HG03039 (cell line): Measurements from ENCODE around the gene HOXD13.

Experiments
- ATAC-seq: cut with Tn5 transposase; IDR thresholded peaks from one replicate; pipeline ENCODE4 v1.9.1; 2021; ENCODE audit warnings: mild to moderate bottlenecking, moderate library complexity; ENCODE audit not compliant: unreplicated experiment

HOXD13 gene

DNA sequence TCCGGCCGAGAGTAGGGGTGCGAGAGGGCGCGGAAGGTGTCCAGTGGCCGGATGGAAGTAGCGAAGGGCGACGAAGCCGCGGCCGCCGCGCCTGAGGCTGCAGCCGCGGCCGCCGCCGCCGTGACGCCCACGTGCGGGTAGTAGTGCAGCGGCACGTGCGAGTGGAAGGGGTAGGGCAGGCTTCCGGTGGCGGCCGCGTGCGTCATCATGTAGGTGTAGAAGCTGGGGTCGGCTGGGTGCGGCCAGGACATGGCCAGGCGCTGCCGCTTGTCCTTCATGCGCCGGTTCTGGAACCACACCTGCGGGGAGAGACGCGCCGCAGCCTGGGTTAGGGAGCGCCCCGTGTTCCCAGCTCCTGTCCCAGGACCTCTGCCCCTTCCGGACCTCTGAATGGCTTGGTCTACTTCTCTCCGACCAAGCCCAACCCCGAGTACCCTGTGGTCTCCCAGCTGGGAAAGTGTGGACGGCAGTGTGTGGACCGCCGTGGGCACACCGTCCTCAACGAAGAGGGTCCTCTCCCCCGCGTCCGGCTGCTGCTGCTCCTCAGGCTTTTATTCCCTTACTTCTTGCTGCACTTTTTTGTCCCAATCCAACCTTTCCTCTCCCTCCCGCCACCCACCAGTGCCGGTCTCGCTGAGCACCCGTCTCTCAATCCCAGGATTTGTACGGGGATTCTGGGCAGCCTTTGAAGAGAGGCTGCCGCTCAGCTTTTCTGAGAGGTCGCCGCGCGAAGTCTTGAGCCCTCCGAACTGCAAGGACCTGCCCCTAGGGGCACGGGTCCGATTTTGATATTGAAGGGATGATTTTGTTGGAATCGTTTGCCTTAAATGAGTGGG lies 11.8 kb upstream of the HOXD13 start:
- ATAC-seq = no peak

DNA sequence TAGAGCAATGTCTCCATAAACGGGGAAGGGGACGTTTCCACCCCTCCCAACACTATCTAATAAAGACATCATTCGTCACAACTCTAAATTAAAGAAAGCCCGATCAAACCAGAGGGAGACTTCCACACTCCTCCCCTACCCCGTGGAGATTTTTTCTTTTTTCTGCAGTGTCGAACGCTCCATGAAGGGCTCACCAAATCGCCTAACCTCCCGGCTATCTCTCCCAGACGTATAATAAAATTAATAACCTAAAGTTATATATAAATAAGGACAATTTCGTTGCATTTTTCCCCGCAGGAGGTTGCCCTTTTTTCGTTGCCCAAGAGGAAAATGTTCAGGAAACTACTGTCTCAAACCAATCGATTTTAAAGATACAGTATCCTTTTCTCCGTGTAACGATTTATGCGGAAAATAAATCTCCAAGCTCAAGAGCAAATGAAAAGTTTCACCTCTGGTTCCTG lies 11.1 kb upstream of the HOXD13 start:
- no peak for ATAC-seq

DNA sequence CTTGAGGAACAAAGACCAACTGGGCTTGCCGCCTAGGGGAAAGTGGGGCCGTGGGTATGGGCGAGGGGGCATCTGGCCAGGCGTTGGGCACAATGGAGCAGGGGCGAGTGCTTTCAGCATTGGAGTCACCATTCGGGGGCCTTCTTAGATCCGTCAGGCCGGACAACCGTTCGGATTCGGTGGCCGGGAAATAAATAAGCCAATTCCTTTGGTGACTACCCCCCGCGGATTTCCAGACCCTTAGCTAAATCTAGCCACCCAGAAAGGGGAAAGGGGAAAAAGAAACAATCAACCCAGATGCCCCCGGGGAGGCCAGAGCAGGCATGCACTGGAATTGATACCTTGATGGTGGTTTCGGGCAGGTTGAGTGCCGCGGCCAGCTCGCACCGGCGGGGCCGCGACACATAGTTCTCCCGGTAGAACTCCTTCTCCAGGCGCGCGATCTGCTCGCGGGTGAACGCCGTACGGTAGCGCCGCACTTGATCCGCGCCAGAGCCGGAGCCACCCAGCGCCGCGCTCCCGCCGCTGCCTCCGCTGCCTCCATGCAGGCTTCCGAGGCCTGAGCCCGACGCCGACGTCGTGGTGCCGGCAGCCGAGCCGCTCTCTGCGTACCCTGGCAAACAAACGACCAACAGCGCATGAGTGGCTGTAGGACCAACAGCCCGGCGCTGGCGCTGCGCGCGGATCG lies 10.5 kb upstream of the HOXD13 start:
- ATAC-seq = no peak

DNA sequence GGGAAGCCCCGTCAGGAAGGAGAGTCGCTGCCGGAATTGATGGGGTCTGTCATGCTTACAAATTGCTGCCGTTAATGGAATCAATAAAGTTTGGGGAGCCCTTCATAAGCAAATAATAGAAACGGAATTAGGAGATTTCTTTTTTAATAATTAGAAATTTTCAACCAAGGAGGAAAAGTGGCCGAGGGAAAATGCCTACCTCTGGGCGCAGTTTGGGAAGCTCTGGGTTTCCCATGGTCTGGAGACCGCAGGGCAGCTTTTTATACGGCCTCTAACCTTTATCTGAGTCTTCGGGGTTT lies 10.0 kb upstream of the HOXD13 start:
- no peak for ATAC-seq

DNA sequence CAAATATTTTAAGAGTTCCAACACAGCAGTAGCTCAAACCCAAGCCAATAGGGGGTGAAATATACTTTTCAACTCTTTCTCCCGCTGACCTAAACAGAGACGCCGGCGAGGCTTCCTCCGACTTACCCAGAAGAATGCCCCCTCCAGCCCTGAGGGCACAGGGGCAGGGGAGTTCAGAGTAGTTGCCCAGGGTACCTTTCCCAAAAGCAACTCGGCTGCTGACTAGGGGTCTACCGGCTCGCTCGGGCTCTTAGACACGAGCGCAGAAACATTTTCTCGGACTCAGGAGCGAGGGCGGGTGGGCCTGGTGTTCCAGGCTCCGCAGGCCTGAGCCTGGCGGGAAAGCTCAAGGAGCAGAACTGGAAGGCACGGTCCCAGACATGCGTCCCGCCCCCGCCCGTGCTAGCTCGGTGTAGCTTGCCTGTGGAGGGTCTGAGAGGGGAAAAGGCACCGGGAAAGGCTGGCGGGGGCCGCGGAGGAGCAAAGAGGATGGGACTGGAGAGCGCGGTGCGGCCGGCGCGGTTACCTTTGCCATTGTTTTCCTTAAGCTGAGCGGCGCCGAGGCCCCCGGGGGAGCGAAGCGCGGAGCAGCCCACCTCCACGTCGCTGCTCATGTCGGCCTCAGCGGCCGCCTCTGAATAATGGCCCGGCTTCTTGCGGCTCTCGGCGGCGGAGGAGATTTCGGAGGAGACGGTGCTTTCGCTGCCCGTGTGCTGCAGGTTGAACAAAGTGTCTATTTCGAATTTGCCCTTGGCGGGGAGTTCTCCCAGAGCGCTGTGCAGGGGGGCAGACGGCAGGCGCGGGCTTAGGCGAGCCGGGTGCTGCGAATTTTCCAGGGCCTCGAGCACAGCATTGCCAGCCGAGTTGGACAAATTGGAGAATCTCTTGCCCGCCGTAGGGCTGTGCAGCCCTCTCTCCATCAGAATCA lies 9.4 kb upstream of the HOXD13 start:
- no peak for ATAC-seq

DNA sequence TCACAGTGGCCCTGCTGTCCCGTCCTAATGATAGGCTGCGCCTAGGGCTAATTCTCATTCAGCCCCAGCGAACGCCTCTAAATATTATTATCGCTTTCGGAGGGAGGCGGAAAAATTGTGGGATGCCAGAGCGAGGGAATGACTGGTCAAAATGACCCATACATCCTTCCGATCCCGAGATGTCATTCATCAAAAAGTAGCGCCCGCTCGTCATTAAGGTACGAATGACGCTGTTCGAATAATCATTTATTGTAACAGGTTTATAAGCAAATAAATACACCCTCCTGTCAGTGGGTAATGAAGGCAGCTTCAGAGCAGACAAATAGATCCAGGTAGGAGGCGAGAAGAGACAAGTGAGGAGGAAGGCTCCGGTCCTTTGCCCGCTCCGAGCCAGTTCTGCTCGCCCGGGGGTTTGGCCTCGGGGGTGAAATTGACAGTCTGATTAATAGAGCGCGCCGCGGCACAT lies 8.7 kb upstream of the HOXD13 start, which contains the start of gene EVX2:
EVX2 (minus strand) TSS at position 167 of the 466 bp plus-strand sequence. CDS start 186 bp downstream, outside the sequence.
- ATAC-seq = no peak

DNA sequence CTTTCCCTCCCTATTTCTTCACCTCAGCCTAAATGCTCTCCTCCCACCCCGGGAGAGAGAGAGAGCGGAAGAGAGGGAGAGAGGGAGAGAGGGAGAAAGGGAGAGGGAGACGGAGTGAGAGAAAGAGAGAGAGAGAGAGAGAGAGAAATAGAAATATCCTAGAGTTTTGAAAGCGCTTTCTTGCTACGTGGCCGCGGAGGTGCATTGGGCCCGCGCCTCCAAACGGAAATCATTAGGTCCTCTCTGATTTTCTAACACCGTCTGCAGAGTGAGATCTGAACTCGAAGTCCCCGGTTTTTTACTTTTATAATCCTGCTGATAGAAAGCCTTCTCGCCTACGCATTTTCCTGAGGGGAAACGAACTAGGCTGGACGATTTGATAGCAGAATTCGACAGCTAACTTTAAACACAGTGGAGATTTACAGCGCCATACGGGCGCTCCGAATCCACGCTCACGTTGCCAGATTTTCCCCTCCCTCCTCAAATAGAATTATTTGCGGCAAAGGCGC lies 7.9 kb upstream of the HOXD13 start:
- ATAC-seq = no peak

DNA sequence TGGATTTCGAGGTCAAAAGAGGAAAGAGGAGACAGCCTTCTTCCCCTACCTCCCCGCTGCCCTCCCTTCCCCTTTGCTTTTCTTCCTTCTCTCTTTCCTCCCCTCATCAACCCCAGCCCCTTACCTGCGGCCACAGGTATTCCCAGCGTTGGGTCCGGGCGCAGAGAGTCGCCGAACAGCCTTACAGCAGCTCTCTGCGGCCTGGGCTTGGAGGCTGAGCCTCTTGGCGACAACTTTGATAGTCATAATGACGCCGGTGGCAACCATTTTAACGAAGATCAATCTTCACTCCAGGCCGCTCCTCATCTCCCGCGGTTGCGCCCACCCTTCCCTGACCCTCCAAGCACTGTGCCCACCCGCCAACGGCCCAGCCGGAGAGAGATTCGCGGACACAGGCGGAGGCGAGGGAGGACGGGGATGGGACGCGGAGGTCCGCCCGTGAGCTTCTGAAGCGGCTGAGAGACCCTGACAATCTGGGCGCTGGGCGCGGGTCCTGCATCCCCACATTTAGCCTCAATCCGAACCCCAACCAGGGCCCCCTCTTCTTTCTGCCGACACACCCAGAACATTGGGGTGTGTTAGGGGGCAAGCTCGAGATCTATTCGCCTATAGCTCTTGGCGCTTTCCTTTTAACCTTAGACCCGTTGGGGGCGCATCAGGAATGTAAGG lies 7.3 kb upstream of the HOXD13 start:
- no peak for ATAC-seq

DNA sequence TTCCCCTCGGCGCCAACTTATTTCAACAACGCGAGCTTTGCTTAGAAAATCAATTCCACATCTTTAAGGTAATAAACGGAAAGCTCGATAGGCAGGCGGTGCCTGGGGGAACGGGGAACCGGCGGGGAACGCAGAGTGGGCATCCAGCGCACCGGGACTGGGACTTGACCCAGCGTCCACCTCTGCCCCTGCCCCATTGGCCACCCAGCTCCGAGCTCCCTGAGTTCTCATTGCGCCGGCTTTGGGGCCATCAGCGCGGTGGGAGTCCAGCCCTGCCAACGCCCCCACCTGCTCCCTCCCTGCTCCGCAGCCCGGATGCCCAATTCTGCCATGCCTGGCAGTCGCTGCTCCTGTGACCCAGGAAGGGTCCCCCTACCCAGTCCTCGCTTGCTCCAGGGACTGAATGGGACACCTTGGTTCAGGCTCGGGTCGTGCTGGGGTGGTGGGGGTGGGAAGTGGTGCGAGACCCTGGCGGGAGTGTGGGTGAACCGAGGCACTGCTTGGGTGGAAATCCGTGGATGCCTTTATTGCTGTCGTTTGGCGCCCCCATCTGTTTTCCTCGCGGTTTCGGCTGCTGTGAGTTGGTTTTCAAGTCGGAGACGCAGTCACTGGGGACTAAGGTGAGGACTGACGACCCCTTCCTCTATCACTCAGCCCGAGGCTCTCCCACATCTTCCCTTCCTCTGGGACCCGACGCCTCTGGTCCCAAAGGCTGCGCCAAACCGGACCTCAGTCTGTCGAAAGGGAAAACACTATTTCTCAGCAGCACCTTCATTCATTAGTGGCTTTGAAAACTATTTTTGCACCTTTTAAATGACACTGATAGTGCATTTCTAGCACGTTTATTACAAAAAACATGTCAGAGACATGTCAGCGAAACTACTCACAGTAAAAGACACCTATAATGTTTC lies 6.4 kb upstream of the HOXD13 start:
- ATAC-seq = no peak

DNA sequence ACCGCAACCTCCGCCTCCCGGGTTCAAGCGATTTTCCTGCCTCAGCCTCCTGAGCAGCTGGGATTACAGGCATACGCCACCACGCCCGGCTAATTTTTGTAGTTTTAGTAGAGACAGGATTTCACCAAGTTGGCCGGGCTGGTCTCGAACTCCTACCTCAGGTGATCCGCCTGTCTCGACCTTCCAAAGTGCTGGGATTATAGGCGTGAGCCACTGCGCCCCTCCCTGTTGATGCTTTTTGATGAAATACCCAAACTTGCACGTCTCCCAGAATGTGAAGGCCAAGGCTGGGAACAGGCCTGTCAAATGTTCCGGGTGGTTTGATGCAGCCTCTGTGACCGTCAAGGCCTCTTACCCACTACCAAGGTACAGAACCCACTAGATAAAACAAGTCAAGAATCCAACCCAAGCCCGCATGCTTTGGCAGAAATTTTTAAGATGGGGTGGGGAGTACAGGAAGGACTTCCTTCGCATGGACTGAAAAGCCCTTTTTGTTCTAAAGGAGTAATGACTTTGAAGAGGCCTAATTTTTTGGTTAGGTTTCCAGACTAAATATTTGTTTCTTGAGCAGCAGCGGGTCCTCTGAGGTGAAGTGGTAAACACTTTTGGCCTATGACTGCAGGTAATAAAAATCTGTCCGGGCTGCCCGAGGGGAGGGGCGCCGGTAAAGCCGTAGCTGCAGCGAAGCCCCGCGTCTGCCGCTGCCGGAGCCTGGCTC lies 5.0 kb upstream of the HOXD13 start:
- ATAC-seq = no peak

DNA sequence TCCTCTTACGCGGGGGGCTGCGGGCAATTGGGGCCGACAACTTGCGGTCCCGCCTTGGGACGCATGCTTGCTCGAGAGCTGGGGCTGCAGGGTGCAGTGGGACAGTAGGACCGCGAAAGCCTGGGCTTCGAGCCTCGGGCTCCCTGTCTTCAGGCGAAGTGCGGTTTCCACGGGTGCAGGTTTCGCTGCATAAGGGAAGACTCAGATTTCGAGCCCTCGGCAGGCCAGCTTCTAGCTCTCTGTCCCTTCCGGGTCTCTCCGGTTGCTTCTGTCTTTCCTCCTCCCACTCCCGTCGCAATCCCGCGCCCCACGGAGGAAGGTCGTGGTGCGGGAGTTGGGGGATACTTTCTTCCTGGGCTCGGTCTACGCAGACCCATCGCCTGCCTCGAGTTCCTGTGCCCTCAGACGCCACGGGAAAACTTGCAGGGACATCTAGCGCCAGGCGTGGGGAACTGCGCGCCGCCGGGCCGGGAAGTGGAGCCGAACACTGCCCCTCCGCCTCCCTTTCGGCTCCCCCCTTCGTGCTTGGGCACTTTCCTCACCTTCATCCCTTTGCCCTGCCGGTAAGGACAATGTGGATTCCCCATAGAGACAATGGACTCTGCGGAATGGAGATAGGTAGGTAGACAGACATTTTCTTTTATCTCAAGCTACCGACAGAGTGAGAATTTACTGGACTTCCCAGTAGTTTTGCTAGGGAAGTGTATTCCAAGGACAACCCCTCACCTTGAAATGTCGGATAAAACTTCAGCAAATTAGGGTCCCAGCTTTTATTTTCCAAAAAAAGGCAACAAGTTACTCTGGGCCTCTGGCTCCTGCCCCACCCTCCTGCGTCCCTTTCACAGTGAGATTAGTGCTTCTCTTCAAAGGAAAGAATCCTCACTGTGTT lies 4.2 kb upstream of the HOXD13 start:
- ATAC-seq = no peak

DNA sequence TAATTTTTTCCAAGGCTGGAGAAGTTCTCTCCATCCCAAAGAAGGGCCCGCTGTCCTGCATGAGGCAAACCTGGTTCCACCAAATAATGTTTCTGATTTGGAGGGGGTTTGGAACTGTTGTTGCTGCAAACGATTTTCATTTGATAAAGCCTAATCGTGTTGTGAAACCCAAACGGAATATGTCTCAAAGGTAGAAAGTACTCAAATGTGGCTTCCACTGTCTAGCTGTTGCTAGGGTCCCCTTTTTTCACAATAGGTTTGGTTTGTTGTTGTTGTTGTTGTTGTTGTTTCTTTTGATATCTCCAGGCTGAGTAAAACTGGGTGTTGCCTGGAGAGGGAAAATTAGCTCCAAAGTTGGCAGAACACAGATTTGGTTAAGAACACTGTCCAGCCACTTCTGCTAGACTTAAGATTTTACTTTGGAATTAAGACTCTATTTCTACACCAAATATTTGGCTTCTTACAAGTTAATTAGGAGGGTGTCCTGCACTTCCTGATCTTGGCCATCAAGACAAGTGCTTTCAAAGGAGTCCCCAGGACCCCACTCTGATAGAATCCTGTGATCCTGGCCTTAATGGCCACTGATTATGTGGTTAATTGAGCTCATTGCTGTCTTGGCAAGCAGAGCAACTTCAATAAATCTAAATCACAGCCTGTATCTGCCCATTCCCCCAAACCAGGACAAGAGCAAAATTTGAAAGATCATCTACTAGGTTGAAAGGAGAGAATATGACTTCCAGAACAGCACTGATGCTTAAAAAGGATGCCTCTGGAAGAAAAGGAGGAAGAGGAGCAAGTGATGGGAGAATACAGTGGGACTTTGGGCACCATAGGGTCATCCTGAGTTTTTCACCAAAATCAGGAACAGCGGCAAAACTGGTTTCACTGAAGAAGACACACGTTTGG lies 3.3 kb upstream of the HOXD13 start:
- no peak for ATAC-seq

DNA sequence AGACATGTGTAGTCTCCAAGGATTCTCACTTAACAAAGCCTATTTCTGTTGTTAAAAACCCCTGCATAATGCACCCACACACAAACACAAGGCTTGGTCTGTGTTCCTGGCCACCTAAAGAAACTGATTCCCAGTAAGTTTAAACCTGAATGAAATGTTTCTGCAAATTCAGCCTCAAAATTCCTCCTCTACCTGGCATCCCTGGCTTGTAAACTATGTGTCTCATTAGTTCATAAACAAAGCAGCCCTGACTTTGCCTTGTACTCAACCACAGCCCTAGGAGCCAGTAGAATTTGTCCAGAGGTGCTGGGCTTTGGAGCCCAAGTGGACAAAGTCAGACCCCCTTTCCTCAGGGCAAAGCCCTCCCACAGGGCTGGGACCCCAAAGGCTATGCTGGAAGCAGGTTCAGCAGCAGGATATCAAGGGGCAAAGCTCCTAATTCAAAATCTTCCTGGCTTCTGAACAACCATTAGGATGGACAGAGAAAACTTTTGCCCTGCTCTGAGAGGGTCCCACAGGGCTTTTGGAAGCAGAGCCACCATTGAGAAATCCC lies 2.6 kb upstream of the HOXD13 start:
- no peak for ATAC-seq

DNA sequence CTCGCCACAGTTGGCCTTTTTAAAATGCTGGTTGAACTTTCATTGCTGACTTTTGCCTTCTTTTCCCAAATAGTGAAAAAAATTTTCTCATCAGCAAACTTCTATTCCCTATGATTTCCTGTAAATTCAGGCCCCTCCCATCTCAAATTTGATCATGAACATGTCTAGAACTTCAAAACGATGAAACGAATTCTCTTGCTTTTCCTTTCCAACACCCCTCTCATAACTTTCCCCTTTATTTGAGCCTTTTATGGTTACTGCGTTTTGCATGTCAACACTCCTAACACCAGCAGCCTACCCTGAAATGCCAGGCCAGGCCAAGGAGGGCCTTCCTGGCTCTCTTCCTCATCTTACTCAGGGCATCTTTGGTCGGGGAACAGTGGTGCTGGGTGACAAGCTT lies 1.7 kb upstream of the HOXD13 start:
- no peak for ATAC-seq

DNA sequence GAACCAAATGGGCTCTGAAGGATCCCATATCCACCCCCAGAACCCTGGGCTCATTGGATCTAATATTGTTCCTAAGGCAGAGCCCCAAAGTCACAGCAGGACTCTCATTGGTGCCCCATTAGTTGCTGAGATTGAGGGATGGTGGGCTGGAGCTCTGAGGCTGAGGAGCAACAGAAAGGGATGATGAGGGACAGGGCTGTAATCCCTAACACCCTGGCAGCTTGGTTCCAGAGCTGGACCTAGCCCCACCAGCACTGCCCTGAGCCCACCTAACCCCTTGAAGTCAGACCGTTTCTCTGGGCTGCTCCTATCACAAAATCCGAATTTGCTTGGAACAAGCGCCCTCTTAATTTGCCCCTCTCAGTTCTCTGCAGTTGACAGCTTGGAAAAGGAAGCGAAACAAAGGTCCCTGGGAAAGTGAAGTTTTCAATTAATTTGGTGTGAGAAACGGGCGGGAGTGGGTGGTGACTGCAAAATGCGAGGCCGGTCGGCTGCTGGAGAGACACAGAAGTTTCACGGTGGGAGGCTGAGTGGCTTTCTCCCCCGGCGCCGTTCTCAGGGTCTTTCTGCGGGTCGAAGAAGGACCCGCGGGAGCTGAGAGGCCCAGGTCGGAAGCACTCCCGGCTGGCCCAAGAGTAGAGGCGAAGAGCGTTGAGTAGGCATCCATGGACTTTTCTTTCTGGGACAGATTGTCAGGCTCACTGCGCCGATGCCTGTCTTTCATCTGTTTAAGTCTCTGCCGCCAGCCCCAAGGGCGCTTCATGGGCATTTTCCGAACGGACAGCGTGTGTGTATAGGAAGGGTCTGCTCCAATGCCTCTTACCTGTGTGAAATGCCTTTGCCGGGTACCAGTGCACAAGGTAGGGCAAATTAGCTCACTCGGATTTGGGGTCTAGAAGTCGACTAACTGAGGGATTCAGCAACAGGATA lies 927 bp upstream of the HOXD13 start:
- no peak for ATAC-seq
